H1 (cell line): ENCODE data around the gene CD68. TPM values are rescaled to one million over a fixed set of nuclear protein-coding genes. Genes with fewer than 3 reads are reported as not detected.

Experiments used
- CTCF ChIA-PET: fragments of 300-600 bp; sonication (Branson Sonifier 250); formaldehyde crosslinking; loops from one replicate; lab custom pipeline; 2021; ENCODE audit not compliant: partially characterized antibody; lab: Charles Lee
- POLR2A ChIA-PET: fragments of 300-600 bp; sonication (Branson Sonifier 250); formaldehyde crosslinking; loops from one replicate; lab custom pipeline; 2021; ENCODE audit warnings: inconsistent platforms; ENCODE audit not compliant: partially characterized antibody; lab: Charles Lee
- DNase-seq, 2 experiments: peaks; one replicate each; pipeline versions ENCODE4 v3.0.0 to v3.0.0-alpha.2; 2010 to 2022; ENCODE audit warnings: low spot score in 2 of 2, low read depth in 1 of 2, mixed read lengths in 1 of 2
- FAIRE-seq: peaks from 2 replicates; lab custom pipeline; 2011; peaks lifted over from hg19 to GRCh38; lab: Jason Lieb, UNC
- H2AFZ ChIP-seq: 2 replicates; pipeline ENCODE4 v1.8.1; 2012; ENCODE audit warnings: low read length, inconsistent platforms
- H2AK5ac ChIP-seq: 2 replicates; pipeline ENCODE4 v1.6.1; 2013; ENCODE audit warnings: low read depth, low read length
- H2BK120ac ChIP-seq: replicated peaks from 2 replicates; pipeline ENCODE3; 2013; ENCODE audit warnings: low read depth, low read length, inconsistent platforms
- H2BK12ac ChIP-seq: 2 replicates; pipeline ENCODE4 v1.6.1; 2013; ENCODE audit warnings: low read depth, low read length
- H2BK15ac ChIP-seq: 2 replicates; pipeline ENCODE4 v1.6.1; 2013; ENCODE audit warnings: low read length
- H2BK20ac ChIP-seq: 2 replicates; pipeline ENCODE4 v1.6.1; 2013; ENCODE audit warnings: low read length
- H2BK5ac ChIP-seq: 2 replicates; pipeline ENCODE4 v1.6.1; 2013; ENCODE audit warnings: low read depth, low read length
- H3K14ac ChIP-seq: 2 replicates; pipeline ENCODE4 v1.6.1; 2013; ENCODE audit warnings: inconsistent platforms; ENCODE audit not compliant: insufficient read length
- H3K18ac ChIP-seq: 2 replicates; pipeline ENCODE4 v1.6.1; 2013; ENCODE audit warnings: low read length; ENCODE audit errors: extremely low read depth
- H3K23ac ChIP-seq: 2 replicates; pipeline ENCODE4 v1.6.1; 2013; ENCODE audit warnings: inconsistent platforms; ENCODE audit not compliant: insufficient read length
- H3K23me2 ChIP-seq: 2 replicates; pipeline ENCODE4 v1.6.1; 2013; ENCODE audit warnings: low read depth, low read length
- H3K27ac ChIP-seq: 2 replicates; pipeline ENCODE4 v1.6.1; 2011; ENCODE audit warnings: low read depth, low read length, inconsistent platforms
- H3K27me3 ChIP-seq, 4 experiments: replicated peaks in 1 of 4; 1 replicate in 1 of 4; 2 replicates in 3 of 4; pipeline versions ENCODE4 v1.6.1 to v1.8.1; 2011 to 2013; ENCODE audit warnings: low read length in 3 of 4, mild to moderate bottlenecking in 3 of 4, inconsistent platforms in 2 of 4, mixed read lengths in 2 of 4, moderate library complexity in 1 of 4; ENCODE audit not compliant: control insufficient read depth in 3 of 4, insufficient read depth in 3 of 4; ENCODE audit errors: extremely low read depth in 1 of 4
- H3K36me3 ChIP-seq, 4 experiments: 2 replicates each; pipeline versions ENCODE4 v1.6.1 to v1.8.1; 2011 to 2013; ENCODE audit warnings: mild to moderate bottlenecking in 4 of 4, low read length in 3 of 4, moderate library complexity in 2 of 4, control low read depth in 1 of 4, inconsistent platforms in 1 of 4; ENCODE audit not compliant: insufficient read depth in 4 of 4, control insufficient read depth in 2 of 4
- H3K4ac ChIP-seq: replicated peaks from 2 replicates; pipeline ENCODE3; 2013; ENCODE audit warnings: low read length, low read depth, mixed read lengths, inconsistent platforms; ENCODE audit not compliant: insufficient read length
- H3K4me1 ChIP-seq, 4 experiments: replicated peaks in 1 of 4; 1 replicate in 1 of 4; 2 replicates in 3 of 4; pipeline versions ENCODE4 v1.6.1 to v1.8.1; 2011 to 2013; ENCODE audit warnings: low read length in 3 of 4, inconsistent platforms in 2 of 4, mixed read lengths in 1 of 4; ENCODE audit not compliant: insufficient read depth in 4 of 4, control insufficient read depth in 3 of 4
- H3K4me2 ChIP-seq, 2 experiments: 2 replicates each; pipeline versions ENCODE4 v1.6.1 to v1.8.1; 2011 to 2013; ENCODE audit warnings: low read depth in 2 of 2, low read length in 2 of 2, control low read depth in 1 of 2, inconsistent platforms in 1 of 2, mild to moderate bottlenecking in 1 of 2; ENCODE audit not compliant: insufficient read depth in 1 of 2
- H3K4me3 ChIP-seq, 4 experiments: fragments of 200-600, 300-600 bp in 1 of 4; sonication (generic), shearing (Covaris generic), sonication (Bioruptor Twin) in 1 of 4; 2 replicates each; pipeline versions ENCODE4 v1.5.1 to v1.8.1; 2011 to 2016; ENCODE audit warnings: low read length in 4 of 4, low read depth in 3 of 4, control low read depth in 2 of 4, inconsistent platforms in 2 of 4, mild to moderate bottlenecking in 2 of 4, mixed read lengths in 1 of 4, moderate library complexity in 1 of 4; ENCODE audit not compliant: insufficient read depth in 2 of 4; ENCODE audit errors: extremely low read depth in 1 of 4
- H3K56ac ChIP-seq: replicated peaks from 2 replicates; pipeline ENCODE3; 2013; ENCODE audit warnings: low read depth, mild to moderate bottlenecking, mixed read lengths, low read length, inconsistent platforms; ENCODE audit not compliant: insufficient read length
- H3K79me1 ChIP-seq: 2 replicates; pipeline ENCODE4 v1.6.1; 2013; ENCODE audit warnings: low read depth, low read length, control low read depth
- H3K79me2 ChIP-seq, 2 experiments: 2 replicates each; pipeline versions ENCODE4 v1.6.1 to v1.8.1; 2012 to 2013; ENCODE audit warnings: low read length in 2 of 2, mild to moderate bottlenecking in 2 of 2, inconsistent platforms in 1 of 2; ENCODE audit not compliant: insufficient read depth in 2 of 2, control insufficient read depth in 1 of 2
- H3K9ac ChIP-seq, 4 experiments: replicated peaks in 1 of 4; 1 replicate in 1 of 4; 2 replicates in 3 of 4; pipeline versions ENCODE4 v1.6.1 to v1.8.1; 2011 to 2013; ENCODE audit warnings: low read depth in 3 of 4, low read length in 3 of 4, control low read depth in 2 of 4, mild to moderate bottlenecking in 2 of 4, moderate library complexity in 2 of 4, inconsistent platforms in 1 of 4; ENCODE audit errors: extremely low read depth in 1 of 4
- H3K9me3 ChIP-seq, 2 experiments: 2 replicates each; pipeline versions ENCODE4 v1.6.1 to v1.8.1; 2012 to 2013; ENCODE audit warnings: mild to moderate bottlenecking in 2 of 2, moderate library complexity in 2 of 2, control low read depth in 1 of 2, inconsistent platforms in 1 of 2, low read depth in 1 of 2, low read length in 1 of 2, mixed read lengths in 1 of 2; ENCODE audit not compliant: insufficient read depth in 2 of 2
- H4K20me1 ChIP-seq, 2 experiments: replicated peaks in 1 of 2; 2 replicates each; pipeline versions ENCODE3 to v1.8.1; 2011 to 2013; ENCODE audit warnings: inconsistent platforms in 2 of 2, low read length in 2 of 2, mild to moderate bottlenecking in 1 of 2; ENCODE audit not compliant: insufficient read depth in 2 of 2, control insufficient read depth in 1 of 2
- H4K5ac ChIP-seq: 2 replicates; pipeline ENCODE4 v1.6.1; 2013; ENCODE audit warnings: low read length, low read depth, mixed read lengths, inconsistent platforms; ENCODE audit not compliant: insufficient read length
- H4K8ac ChIP-seq: 2 replicates; pipeline ENCODE4 v1.8.0; 2013; ENCODE audit warnings: mild to moderate bottlenecking, moderate library complexity, low read length, inconsistent platforms; ENCODE audit not compliant: insufficient read depth; ENCODE audit errors: extremely low read depth
- H4K91ac ChIP-seq: replicated peaks from 2 replicates; pipeline ENCODE3; 2013; ENCODE audit warnings: low read length, mixed read lengths, inconsistent platforms; ENCODE audit not compliant: insufficient read length
- EP300 ChIP-seq, 2 experiments: IDR thresholded peaks; 1 replicate in 1 of 2; 2 replicates in 1 of 2; pipeline ENCODE4 v1.6.1; 2011 to 2012; ENCODE audit warnings: low read depth in 2 of 2, low read length in 2 of 2, mild to moderate bottlenecking in 2 of 2, borderline replicate concordance in 1 of 2, inconsistent platforms in 1 of 2, moderate library complexity in 1 of 2
- WGBS, 2 experiments: shearing (Covaris generic) in 1 of 2; methylation state at CpG; one replicate each; pipeline versions ENCODE4 v1.1.6 to v1.1.7; 2013 to 2015; ENCODE audit warnings: low lambda C conversion rate in 2 of 2, mixed read lengths in 2 of 2, inconsistent platforms in 1 of 2, low coverage in 1 of 2, missing lambda C conversion rate in 1 of 2; ENCODE audit not compliant: insufficient replicate concordance in 2 of 2, insufficient coverage in 1 of 2, insufficient read length in 1 of 2; ENCODE audit errors: extremely low coverage in 1 of 2, missing lambda C conversion rate in 1 of 2; 5-methylcytosine and 5-hydroxymethylcytosine counted together
- polyA plus RNA-seq, 7 experiments: library from polyadenylated mRNA; depleted of rRNA in 3 of 7; stranded (reverse) in 5 of 7; unstranded in 2 of 7; fragments of >200 nt in 5 of 7; fragments of 200-250 nt in 2 of 7; gene quantifications; 1 replicate in 5 of 7; 2 replicates in 1 of 7; 4 replicates in 1 of 7; pipeline versions ENCODE4 v1.2.1 to v1.2.3, GENCODE V29; 2011 to 2013; ENCODE audit warnings: missing spikeins in 2 of 7, mixed read lengths in 2 of 7
- total RNA-seq: library from RNA; stranded (reverse); fragmentation: NEBNext Ultra II Directional; extraction: Animal tissue kit (Norgen Biotek cat#: 25700); gene quantifications from 2 replicates; pipeline ENCODE4 v1.2.1, GENCODE V29; 2021
- TF ChIP-seq, protein P1 (sequence below): IDR thresholded peaks from 2 replicates; pipeline ENCODE4 v1.6.1; 2012; ENCODE audit warnings: inconsistent platforms

Gene CD68
- total and polyA plus RNA-seq, 2 of the 8 experiments (the other 6 are each of a cell fraction or from before 2014, with no cell fraction given): 0.18 TPM; not detected in 1

DNA sequence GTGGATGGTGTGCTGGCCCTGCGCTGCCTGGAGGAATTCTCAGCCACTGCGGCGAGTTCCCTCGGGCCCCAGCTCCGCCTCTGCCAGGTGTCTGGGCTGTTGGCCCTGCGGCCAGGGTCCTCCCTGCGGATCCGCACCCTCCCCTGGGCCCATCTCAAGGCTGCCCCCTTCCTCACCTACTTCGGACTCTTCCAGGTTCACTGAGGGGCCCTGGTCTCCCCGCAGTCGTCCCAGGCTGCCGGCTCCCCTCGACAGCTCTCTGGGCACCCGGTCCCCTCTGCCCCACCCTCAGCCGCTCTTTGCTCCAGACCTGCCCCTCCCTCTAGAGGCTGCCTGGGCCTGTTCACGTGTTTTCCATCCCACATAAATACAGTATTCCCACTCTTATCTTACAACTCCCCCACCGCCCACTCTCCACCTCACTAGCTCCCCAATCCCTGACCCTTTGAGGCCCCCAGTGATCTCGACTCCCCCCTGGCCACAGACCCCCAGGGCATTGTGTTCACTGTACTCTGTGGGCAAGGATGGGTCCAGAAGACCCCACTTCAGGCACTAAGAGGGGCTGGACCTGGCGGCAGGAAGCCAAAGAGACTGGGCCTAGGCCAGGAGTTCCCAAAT, 22.2 kb upstream of the CD68 start:
- no peak overlapping the region for H4K91ac ChIP-seq
- peak overlapping the region; percentile 46; the same call in 1 of the 2 replicates for H4K8ac ChIP-seq
- no peaks in the 10 kb centered on the region for H3K9me3 ChIP-seq
- TF ChIP-seq, protein P1, sequence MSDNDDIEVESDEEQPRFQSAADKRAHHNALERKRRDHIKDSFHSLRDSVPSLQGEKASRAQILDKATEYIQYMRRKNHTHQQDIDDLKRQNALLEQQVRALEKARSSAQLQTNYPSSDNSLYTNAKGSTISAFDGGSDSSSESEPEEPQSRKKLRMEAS: peak; percentile 2; the same call in 1 of the 2 replicates
- no peak for TF ChIP-seq EP300 (IDR thresholded peaks at IDR 0.05; ENCODE audit: borderline replicate concordance in 1 of 2, low read depth in 2 of 2, low read length in 2 of 2)
- no peaks in the 10 kb centered on the region for H3K27me3 ChIP-seq
- H3K4me3 ChIP-seq: peak overlapping the region in 1 of 4 experiments; percentile 34; a peak in 1 of 8 replicates
- H4K20me1 ChIP-seq: peaks cover 0 to 3% of the 10 kb centered on the region in 2 experiments
- H2AK5ac ChIP-seq: no peak overlapping the region; the same call in 1 of the 2 replicates
- peak overlapping the region; percentile 32; the same call in 1 of the 2 replicates for H3K18ac ChIP-seq
- H3K23me2 ChIP-seq: peaks cover 2% of the 10 kb centered on the region; the same call in 1 of the 2 replicates
- no peak for FAIRE-seq
- no peaks in the 10 kb centered on the region; the same call in 1 of the 2 replicates for H3K79me1 ChIP-seq
- WGBS, 2 experiments: 57 to 100% methylated on average over 1 to 14 of the region's 19 CpGs
- 0 out of 2 replicates have a peak overlapping the region, but pooled peaks have one; percentile 13 for H2BK20ac ChIP-seq
- H3K56ac ChIP-seq: no peak overlapping the region
- peaks cover 11 to 37% (median 23%) of the 10 kb centered on the region in 4 experiments for H3K4me1 ChIP-seq
- H4K5ac ChIP-seq: peak overlapping the region; percentile 55
- no peak for DNase-seq
- peak overlapping the region; percentile 34 to 61 for H3K4me2 ChIP-seq
- peak overlapping the region; percentile 39; the same call in 1 of the 2 replicates for H2BK5ac ChIP-seq
- no peak overlapping the region for H3K27ac ChIP-seq
- ChIA-PET CTCF (interaction anchor here (0.6 to 12.7 kb wide), 14 partner anchors 9 to 338 kb away, joined by 3 to 251 read pairs (median 4); partner anchors contain the start of genes SLC2A4, SOX15, TP53 and WRAP53), POLR2A (interaction anchor here (0.7 to 37.5 kb wide), 20 partner anchors 8 to 294 kb away, joined by 3 to 1144 read pairs (median 4); partner anchors contain the start of genes ACAP1, CD68, MPDU1 and POLR2A)
- H3K14ac ChIP-seq: no peak overlapping the region
- H2BK15ac ChIP-seq: peak overlapping the region; percentile 61; the same call in 1 of the 2 replicates
- H2AFZ ChIP-seq: no peak overlapping the region
- peak overlapping the region; percentile 43; the same call in 1 of the 2 replicates for H2BK12ac ChIP-seq
- no peaks in the 10 kb centered on the region for H3K36me3 ChIP-seq
- no peak overlapping the region for H2BK120ac ChIP-seq
- H3K4ac ChIP-seq: peak overlapping the region; percentile 66
- no peak overlapping the region for H3K9ac ChIP-seq
- H3K23ac ChIP-seq: no peak overlapping the region
- peaks cover 0 to 3% of the 10 kb centered on the region in 2 experiments; a peak in 2 of 4 replicates for H3K79me2 ChIP-seq
